Body of pancreas (tissue), 4 donors: Measurements from ENCODE around the gene TFB1M.

ENCODE experiments used
- CTCF ChIP-seq, 7 experiments: fragments of 450-650 bp in 4 of 7; fragments of 200-600 bp in 3 of 7; sonication (generic) in 3 of 7; IDR thresholded peaks; one replicate each; pipeline ENCODE4 v1.5.1; 2016 to 2019; ENCODE audit warnings: antibody characterized with exemption in 7 of 7
- POLR2A ChIP-seq, 3 donors: fragments of 450-650 bp; IDR thresholded peaks; one replicate each; pipeline ENCODE4 v1.6.1; 2016; ENCODE audit warnings: antibody characterized with exemption in 3 of 3, mild to moderate bottlenecking in 2 of 3

GRCh38 chr6:155314773-155315515, 660 bp upstream of the TFB1M start:
- TF ChIP-seq POLR2A (IDR thresholded peaks at IDR 0.05) (no peak), CTCF (IDR thresholded peaks at IDR 0.05) (no peak)
